Gastroesophageal sphincter (tissue), 4 donors: ENCODE data around the gene OCEL1. TPM values are rescaled to one million over a fixed set of nuclear protein-coding genes. Genes with fewer than 3 reads are reported as not detected.

Experiments used
- ATAC-seq: fragments of 150-250 bp; one replicate; pipeline ENCODE4 v1.9.1; 2016; ENCODE audit warnings: mild to moderate bottlenecking, moderate library complexity
- H3K27ac ChIP-seq, 4 donors: fragments of 200-600 bp; sonication (generic) in 3 of 4; 1 replicate in 3 of 4; 2 replicates in 1 of 4; pipeline ENCODE4 v1.5.1; 2016 to 2019
- H3K27me3 ChIP-seq: fragments of 200-600 bp; sonication (generic); one replicate; pipeline ENCODE4 v1.5.1; 2019
- H3K36me3 ChIP-seq, 2 donors: fragments of 200-600 bp; sonication (generic); one replicate each; pipeline ENCODE4 v1.5.1; 2019; ENCODE audit warnings: control low read depth in 1 of 2
- H3K4me1 ChIP-seq, 3 donors: fragments of 200-600 bp; sonication (generic); 1 replicate in 2 of 3; 2 replicates in 1 of 3; pipeline ENCODE4 v1.5.1; 2016 to 2019; ENCODE audit warnings: control low read depth in 2 of 3
- H3K4me3 ChIP-seq, 2 donors: fragments of 200-600 bp; sonication (generic); one replicate each; pipeline ENCODE4 v1.5.1; 2019; ENCODE audit warnings: mild to moderate bottlenecking in 1 of 2, moderate library complexity in 1 of 2
- H3K9me3 ChIP-seq, 3 donors: fragments of 200-600 bp; sonication (generic); one replicate each; pipeline ENCODE4 v1.5.1; 2017 to 2019; ENCODE audit warnings: control low read depth in 2 of 3
- EP300 ChIP-seq: sonication (generic); formaldehyde crosslinking; IDR thresholded peaks from one replicate; pipeline ENCODE4 v1.6.1; 2017; ENCODE audit warnings: antibody characterized with exemption, mild to moderate bottlenecking
- POLR2A ChIP-seq, 2 donors: fragments of 450-650 bp; IDR thresholded peaks; one replicate each; pipeline ENCODE4 v1.6.1; 2017; ENCODE audit warnings: antibody characterized with exemption in 2 of 2, mild to moderate bottlenecking in 2 of 2, moderate library complexity in 1 of 2
- POLR2AphosphoS5 ChIP-seq: sonication (generic); formaldehyde crosslinking; IDR thresholded peaks from one replicate; pipeline ENCODE4 v1.6.1; 2017; ENCODE audit warnings: antibody characterized with exemption
- WGBS, 2 donors: methylation state at CpG; one replicate each; pipeline ENCODE4 v1.1.5; 2018; ENCODE audit warnings: low coverage in 1 of 2; 5-methylcytosine and 5-hydroxymethylcytosine counted together
- total RNA-seq, 4 donors: library from RNA; depleted of rRNA; stranded (reverse); fragments of >200 nt; gene quantifications; one replicate each; pipeline ENCODE4 v1.1.0, GENCODE V29; 2016
- TF ChIP-seq, protein P1 (sequence below), 4 experiments: fragments of 200-600 bp in 2 of 4; fragments of 450-650 bp in 2 of 4; sonication (generic) in 1 of 4; IDR thresholded peaks; one replicate each; pipeline ENCODE4 v1.5.1; 2017 to 2019; ENCODE audit warnings: antibody characterized with exemption in 4 of 4, mild to moderate bottlenecking in 2 of 4, moderate library complexity in 2 of 4

OCEL1 gene
- total RNA-seq, 4 donors from 2014 or later = 3.5 to 15.1 (median 6.5) TPM

DNA sequence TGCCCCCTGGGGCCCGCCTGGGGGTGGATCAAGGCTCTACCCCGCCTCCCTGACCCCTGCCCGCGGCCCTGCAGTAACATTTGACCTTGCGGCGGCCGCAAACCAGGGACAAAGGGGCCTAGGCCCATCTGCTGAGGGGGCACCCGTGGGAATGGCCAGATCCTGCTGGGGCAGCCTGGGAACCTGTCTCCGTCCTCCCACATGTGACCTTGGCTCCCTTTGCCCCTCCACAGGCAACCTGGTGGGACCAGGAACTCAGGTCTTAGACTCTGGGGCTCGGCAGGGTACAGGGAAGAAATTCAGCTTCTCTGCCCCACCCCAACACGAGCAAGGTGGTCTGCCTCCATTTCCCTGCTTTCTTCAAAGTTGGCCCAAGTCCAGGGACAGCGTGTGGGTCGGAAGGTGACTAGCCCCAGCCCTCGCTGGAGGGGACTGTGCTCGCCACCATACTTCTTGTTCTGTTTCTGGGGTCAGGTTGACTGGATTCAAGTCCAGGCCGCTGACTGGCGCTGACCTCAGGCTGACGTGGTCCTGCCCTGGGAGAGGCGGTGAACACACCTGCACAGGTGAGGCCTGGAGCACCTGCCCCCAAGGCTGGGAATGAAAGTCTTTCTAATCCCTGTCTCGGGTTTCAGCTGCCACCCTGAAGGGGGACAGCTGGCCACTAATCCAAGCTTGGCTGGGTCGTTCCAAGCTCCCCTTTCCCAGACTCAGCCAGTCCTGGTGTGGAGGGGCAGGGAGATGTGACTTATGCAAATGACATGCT lies 22.2 kb downstream of the OCEL1 start:
- TF ChIP-seq POLR2A (IDR thresholded peaks at IDR 0.05) (no peak), EP300 (no peak), POLR2AphosphoS5 (no peak)
- TF ChIP-seq, protein P1, sequence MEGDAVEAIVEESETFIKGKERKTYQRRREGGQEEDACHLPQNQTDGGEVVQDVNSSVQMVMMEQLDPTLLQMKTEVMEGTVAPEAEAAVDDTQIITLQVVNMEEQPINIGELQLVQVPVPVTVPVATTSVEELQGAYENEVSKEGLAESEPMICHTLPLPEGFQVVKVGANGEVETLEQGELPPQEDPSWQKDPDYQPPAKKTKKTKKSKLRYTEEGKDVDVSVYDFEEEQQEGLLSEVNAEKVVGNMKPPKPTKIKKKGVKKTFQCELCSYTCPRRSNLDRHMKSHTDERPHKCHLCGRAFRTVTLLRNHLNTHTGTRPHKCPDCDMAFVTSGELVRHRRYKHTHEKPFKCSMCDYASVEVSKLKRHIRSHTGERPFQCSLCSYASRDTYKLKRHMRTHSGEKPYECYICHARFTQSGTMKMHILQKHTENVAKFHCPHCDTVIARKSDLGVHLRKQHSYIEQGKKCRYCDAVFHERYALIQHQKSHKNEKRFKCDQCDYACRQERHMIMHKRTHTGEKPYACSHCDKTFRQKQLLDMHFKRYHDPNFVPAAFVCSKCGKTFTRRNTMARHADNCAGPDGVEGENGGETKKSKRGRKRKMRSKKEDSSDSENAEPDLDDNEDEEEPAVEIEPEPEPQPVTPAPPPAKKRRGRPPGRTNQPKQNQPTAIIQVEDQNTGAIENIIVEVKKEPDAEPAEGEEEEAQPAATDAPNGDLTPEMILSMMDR (IDR thresholded peaks at IDR 0.05) = no peak
- Histone ChIP-seq H3K9me3 (no peaks in the 10 kb centered on the region), H3K4me3 (no peak overlapping the region), H3K4me1 (peaks cover 0 to 40% (median 10%) of the 10 kb centered on the region in 3 donors), H3K36me3 (no peaks in the 10 kb centered on the region), H3K27me3 (no peaks in the 10 kb centered on the region), H3K27ac (no peak overlapping the region)
- no peak for ATAC-seq
- no CpG with 5 or more reads among the region's 21 CpGs for WGBS, 2 donors

DNA sequence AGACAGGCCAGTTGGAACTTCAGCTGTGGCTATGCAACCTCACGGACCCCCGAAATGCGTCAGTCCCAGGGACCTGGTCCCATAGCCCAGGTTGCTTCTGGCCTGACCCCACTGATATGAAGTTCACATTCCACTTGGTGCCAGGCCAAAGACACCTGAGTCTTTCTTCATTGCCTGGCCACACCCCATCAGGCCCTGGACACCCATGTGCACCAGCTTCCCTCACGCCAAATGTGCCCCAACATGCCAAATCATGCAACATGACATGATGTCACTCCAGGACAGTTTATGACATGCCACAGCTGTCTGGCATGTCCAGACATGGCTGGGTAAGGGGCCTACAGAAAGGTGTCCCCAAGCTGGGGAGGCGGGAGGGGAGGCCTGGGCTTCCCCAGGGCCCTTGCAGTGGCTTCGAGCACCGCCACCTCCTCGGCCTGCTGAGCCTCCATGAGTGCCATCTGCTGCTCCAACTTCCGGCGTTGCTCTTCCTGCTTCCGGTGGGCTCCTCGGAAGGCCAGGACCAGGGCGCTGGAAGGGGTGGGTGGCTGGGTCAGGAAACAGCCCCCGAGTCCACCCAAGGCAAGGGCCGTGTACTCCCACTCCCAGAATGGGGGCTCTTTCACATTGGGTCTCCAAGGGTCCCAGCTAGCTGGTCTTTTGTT lies 24.0 kb downstream of the OCEL1 start:
- ATAC-seq = no peak
- Histone ChIP-seq H3K27ac (no peak overlapping the region), H3K4me1 (peaks cover 0 to 25% (median 6%) of the 10 kb centered on the region in 3 donors), H3K27me3 (no peaks in the 10 kb centered on the region), H3K9me3 (no peaks in the 10 kb centered on the region), H3K36me3 (no peaks in the 10 kb centered on the region), H3K4me3 (no peak overlapping the region)
- TF ChIP-seq, protein P1 (IDR thresholded peaks at IDR 0.05) = no peak
- no peak for TF ChIP-seq POLR2AphosphoS5
- TF ChIP-seq EP300 = no peak
- TF ChIP-seq POLR2A (IDR thresholded peaks at IDR 0.05) = no peak
- WGBS, 2 donors = 100% methylated on average over 3 of the region's 15 CpGs; no CpG with 5 or more reads in 1 of the 2 donors

DNA sequence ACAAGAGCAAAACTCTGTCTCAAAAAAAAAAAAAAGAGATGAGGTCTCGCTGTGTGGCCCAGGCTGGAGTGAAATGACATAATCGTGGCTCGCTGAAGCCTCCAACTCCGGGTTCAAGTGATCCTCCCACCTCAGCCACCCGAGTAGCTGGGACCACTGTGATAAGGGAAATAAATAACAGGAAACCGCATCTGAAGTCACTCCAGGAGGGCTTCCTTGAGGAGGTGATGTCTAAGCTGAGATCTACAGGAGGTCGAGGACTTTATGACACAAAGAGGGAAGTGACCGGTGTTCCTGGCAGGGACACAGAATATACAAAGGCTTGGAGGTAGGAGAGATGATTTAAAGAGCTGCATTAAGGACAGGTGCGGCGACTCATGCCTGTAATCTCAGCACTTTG lies 28.6 kb downstream of the OCEL1 start:
- no peak overlapping the region for H3K27ac ChIP-seq
- no peak for TF ChIP-seq POLR2AphosphoS5
- no peak for TF ChIP-seq POLR2A (IDR thresholded peaks at IDR 0.05)
- TF ChIP-seq, protein P1 (IDR thresholded peaks at IDR 0.05) = no peak
- TF ChIP-seq EP300 = no peak
- 75 to 93% methylated on average over 4 to 6 of the region's 10 CpGs for WGBS, 2 donors
- peaks cover 0 to 7% (median 0%) of the 10 kb centered on the region in 3 donors for H3K9me3 ChIP-seq
- no peaks in the 10 kb centered on the region for H3K27me3 ChIP-seq
- ATAC-seq = no peak
- no peaks in the 10 kb centered on the region for H3K4me1 ChIP-seq
- H3K36me3 ChIP-seq = peaks cover 0 to 3% of the 10 kb centered on the region in 2 donors
- no peak overlapping the region for H3K4me3 ChIP-seq

GRCh38 chr19:17255150-17255621 lies 29.2 kb downstream of the OCEL1 start:
- no peak overlapping the region for H3K27ac ChIP-seq
- H3K4me1 ChIP-seq = no peaks in the 10 kb centered on the region
- no peak for ATAC-seq
- WGBS, 2 donors = 57 to 72% methylated on average over 11 to 12 of the region's 18 CpGs
- no peak overlapping the region for H3K4me3 ChIP-seq
- H3K9me3 ChIP-seq = peaks cover 0 to 9% (median 0%) of the 10 kb centered on the region in 3 donors
- H3K27me3 ChIP-seq = no peaks in the 10 kb centered on the region
- H3K36me3 ChIP-seq = peaks cover 0 to 3% of the 10 kb centered on the region in 2 donors
- no peak for TF ChIP-seq EP300

- no peak overlapping the region for H3K27ac ChIP-seq
- H3K36me3 ChIP-seq = peaks cover 0 to 3% of the 10 kb centered on the region in 2 donors
- peaks cover 0 to 9% (median 0%) of the 10 kb centered on the region in 3 donors for H3K9me3 ChIP-seq
- TF ChIP-seq POLR2A (IDR thresholded peaks at IDR 0.05) = no peak
- TF ChIP-seq, protein P1 (IDR thresholded peaks at IDR 0.05) = no peak
- TF ChIP-seq POLR2AphosphoS5 = no peak
- no peak for TF ChIP-seq EP300
- ATAC-seq = no peak
- no peak overlapping the region for H3K4me3 ChIP-seq
- 69 to 86% methylated on average over 2 of the region's 3 CpGs for whole genome bisulfite sequencing, 2 donors
- H3K4me1 ChIP-seq = no peaks in the 10 kb centered on the region
- H3K27me3 ChIP-seq = no peaks in the 10 kb centered on the region
These were observed 30.1 kb downstream of the OCEL1 start for GRCh38 chr19:17256130-17256529.
